Stomach (tissue), 4 donors: ENCODE measurements around the gene GLB1L2.

ENCODE experiments used
- EP300 ChIP-seq: sonication (generic); formaldehyde crosslinking; IDR thresholded peaks from one replicate; pipeline ENCODE4 v1.6.1; 2017; ENCODE audit warnings: antibody characterized with exemption
- POLR2A ChIP-seq, 4 donors: fragments of 450-650 bp; IDR thresholded peaks; one replicate each; pipeline ENCODE4 v1.6.1; 2016; ENCODE audit warnings: antibody characterized with exemption in 4 of 4, control low read depth in 2 of 4, mild to moderate bottlenecking in 1 of 4, moderate library complexity in 1 of 4

DNA sequence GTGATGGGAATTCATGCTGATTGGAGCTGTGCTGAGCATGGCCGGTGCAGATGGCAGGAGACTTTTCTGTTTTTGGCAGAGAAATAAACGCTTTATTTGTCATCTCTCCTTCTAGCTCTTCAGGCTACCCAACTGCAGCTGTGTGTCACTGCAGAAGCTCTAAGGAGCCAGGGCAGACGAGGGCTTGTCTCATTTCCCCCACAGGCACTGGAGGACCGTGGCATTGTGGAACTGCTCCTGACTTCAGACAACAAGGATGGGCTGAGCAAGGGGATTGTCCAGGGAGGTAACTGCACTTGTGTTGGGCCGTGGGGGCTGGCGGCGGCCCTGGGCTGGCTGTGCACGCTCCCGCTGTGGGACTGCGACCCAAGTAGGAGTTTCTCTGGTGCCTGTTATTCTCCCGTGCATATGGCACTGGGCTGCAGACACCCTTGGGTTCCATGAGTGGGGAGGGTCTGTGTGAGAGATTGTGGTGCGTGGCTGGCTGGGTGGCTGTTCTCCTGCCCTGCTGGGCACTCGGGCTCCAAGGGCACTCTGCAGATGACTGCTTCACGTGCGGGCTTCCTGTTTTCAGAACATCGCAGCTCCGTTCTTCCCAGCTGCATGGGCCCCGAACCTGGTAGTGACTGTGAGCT, 27.2 kb downstream of the GLB1L2 start:
- TF ChIP-seq EP300 (no peak), POLR2A (IDR thresholded peaks at IDR 0.05) (no peak)
